GM23338 (cell line): Measurements from ENCODE around the gene NRXN2. TPM values are rescaled to one million over a fixed set of nuclear protein-coding genes. Genes with fewer than 3 reads are reported as not detected.

Source experiments
- ATAC-seq: fragments of 200-7000 bp; cut with Tn5 transposase; 3 replicates; pipeline ENCODE4 v1.9.1; 2020
- DNase-seq: peaks from one replicate; pipeline ENCODE4 v3.0.0-alpha.2; 2015; ENCODE audit warnings: low spot score
- H2AFZ ChIP-seq: fragments of 200-600 bp; sonication (generic); 2 replicates; pipeline ENCODE4 v1.8.0; 2016; ENCODE audit warnings: antibody characterized with exemption, mild to moderate bottlenecking, moderate library complexity
- H3F3A ChIP-seq: fragments of 200-600 bp; sonication (generic); replicated peaks from 2 replicates; pipeline ENCODE4 v1.8.0; 2017; ENCODE audit warnings: antibody characterized with exemption, mixed run types, low read depth
- H3K27ac ChIP-seq: fragments of 200-600 bp; sonication (generic); 2 replicates; pipeline ENCODE4 v1.6.1; 2016; ENCODE audit warnings: low read depth
- H3K27me3 ChIP-seq: fragments of 200-600 bp; sonication (generic); 2 replicates; pipeline ENCODE4 v1.8.0; 2016; ENCODE audit warnings: mild to moderate bottlenecking, mixed run types, moderate library complexity; ENCODE audit not compliant: insufficient read depth
- H3K36me3 ChIP-seq: fragments of 200-600 bp; sonication (generic); 2 replicates; pipeline ENCODE4 v1.8.0; 2016; ENCODE audit warnings: mild to moderate bottlenecking; ENCODE audit not compliant: insufficient read depth
- H3K4me1 ChIP-seq: fragments of 200-600 bp; sonication (generic); 2 replicates; pipeline ENCODE4 v1.8.0; 2016; ENCODE audit warnings: mild to moderate bottlenecking, moderate library complexity; ENCODE audit not compliant: insufficient read depth
- H3K4me2 ChIP-seq: fragments of 200-600 bp; sonication (generic); 2 replicates; pipeline ENCODE4 v1.7.1; 2017; ENCODE audit warnings: mixed run types
- H3K4me3 ChIP-seq: fragments of 200-600 bp; sonication (generic); 2 replicates; pipeline ENCODE4 v1.6.1; 2016; ENCODE audit warnings: mixed run types
- H3K79me2 ChIP-seq: fragments of 200-600 bp; sonication (generic); replicated peaks from 2 replicates; pipeline ENCODE4 v1.8.0; 2017; ENCODE audit warnings: mild to moderate bottlenecking; ENCODE audit not compliant: insufficient read depth
- H3K9me2 ChIP-seq: fragments of 200-600 bp; sonication (generic); 2 replicates; pipeline ENCODE4 v1.8.0; 2017; ENCODE audit not compliant: insufficient read depth
- H4K20me1 ChIP-seq: fragments of 200-600 bp; sonication (generic); replicated peaks from 2 replicates; pipeline ENCODE4 v1.8.0; 2017; ENCODE audit warnings: mild to moderate bottlenecking; ENCODE audit not compliant: insufficient read depth
- H3K27ac Mint-ChIP-seq: 2 replicates; pipeline ENCODE4 v1.8.0; 2020; ENCODE audit warnings: inconsistent platforms, mild to moderate bottlenecking, moderate library complexity, mixed read lengths
- H3K27me3 Mint-ChIP-seq: 3 replicates; pipeline ENCODE4 v1.8.0; 2022; ENCODE audit warnings: low read depth, mild to moderate bottlenecking, moderate library complexity, mixed read lengths, inconsistent platforms; ENCODE audit not compliant: insufficient read depth, poor library complexity
- H3K36me3 Mint-ChIP-seq: 3 replicates; pipeline ENCODE4 v1.8.0; 2021; ENCODE audit warnings: low read depth, mild to moderate bottlenecking, inconsistent platforms, moderate library complexity, mixed read lengths
- H3K4me1 Mint-ChIP-seq: 3 replicates; pipeline ENCODE4 v1.8.0; 2020; ENCODE audit warnings: mild to moderate bottlenecking, inconsistent platforms, mixed read lengths
- H3K4me3 Mint-ChIP-seq: 3 replicates; pipeline ENCODE4 v1.8.0; 2021; ENCODE audit warnings: moderate library complexity, mild to moderate bottlenecking, inconsistent platforms, mixed read lengths
- H3K9me3 Mint-ChIP-seq: 3 replicates; pipeline ENCODE4 v1.8.0; 2020; ENCODE audit warnings: moderate library complexity, mild to moderate bottlenecking, inconsistent platforms, mixed read lengths
- CREB1 ChIP-seq: fragments of 250-450 bp; sonication (Bioruptor Pico); IDR thresholded peaks from 2 replicates; pipeline ENCODE4 v1.5.0; 2020; ENCODE audit warnings: low read depth, mild to moderate bottlenecking, moderate library complexity
- ETS1 ChIP-seq: IDR thresholded peaks from 2 replicates; pipeline ENCODE4 v1.6.1; 2016; ENCODE audit warnings: antibody characterized with exemption
- EZH2 ChIP-seq: fragments of 200-600 bp; sonication (generic); IDR thresholded peaks from one replicate; pipeline ENCODE4 v1.8.0; 2017; ENCODE audit warnings: antibody characterized with exemption, mild to moderate bottlenecking, low read depth; ENCODE audit not compliant: unreplicated experiment
- EZH2phosphoT487 ChIP-seq: fragments of 200-600 bp; sonication (generic); IDR thresholded peaks from one replicate; pipeline ENCODE4 v1.8.1; 2018; ENCODE audit warnings: antibody characterized with exemption; ENCODE audit not compliant: unreplicated experiment
- JUNB ChIP-seq: IDR thresholded peaks from one replicate; pipeline ENCODE4 v1.6.1; 2016; ENCODE audit warnings: antibody characterized with exemption; ENCODE audit not compliant: unreplicated experiment
- NANOG ChIP-seq: IDR thresholded peaks from 2 replicates; pipeline ENCODE4 v1.6.1; 2016; ENCODE audit warnings: antibody characterized with exemption, borderline replicate concordance
- POLR2AphosphoS5 ChIP-seq: IDR thresholded peaks from 2 replicates; pipeline ENCODE4 v1.6.1; 2016; ENCODE audit warnings: antibody characterized with exemption, low read depth
- REST ChIP-seq: IDR thresholded peaks from one replicate; pipeline ENCODE4 v1.6.1; 2018; ENCODE audit warnings: antibody characterized with exemption; ENCODE audit not compliant: unreplicated experiment
- STAT1 ChIP-seq: IDR thresholded peaks from one replicate; pipeline ENCODE4 v1.6.1; 2016; ENCODE audit warnings: antibody characterized with exemption; ENCODE audit not compliant: unreplicated experiment
- ZNF114 ChIP-seq: fragments of 250-450 bp; sonication (Bioruptor Pico); IDR thresholded peaks from 2 replicates; pipeline ENCODE4 v1.5.0; 2020; ENCODE audit warnings: mild to moderate bottlenecking, moderate library complexity
- ZNF331 ChIP-seq: fragments of 250-450 bp; sonication (Bioruptor Pico); IDR thresholded peaks from 2 replicates; pipeline ENCODE4 v1.5.0; 2020; ENCODE audit warnings: low read depth, mild to moderate bottlenecking, moderate library complexity
- polyA plus RNA-seq: library from polyadenylated mRNA; unstranded; fragments of >200 nt; fragmentation: Nextera tagmentation; extraction: Ambion mirVana; gene quantifications from 2 replicates; pipeline ENCODE4 v1.2.1, GENCODE V29; 2016
- total RNA-seq: library from RNA; depleted of rRNA; stranded (reverse); fragments of >200 nt; shearing (Covaris generic); gene quantifications from 2 replicates; pipeline ENCODE4 v1.2.3, GENCODE V29; 2014
- TF ChIP-seq, protein P1 (sequence below), 2 experiments: fragments of 200-600 bp in 1 of 2; sonication (generic) in 1 of 2; conservative IDR thresholded peaks; 2 replicates each; pipeline versions ENCODE4 v1.5.1 to v1.6.1; 2016 to 2017; ENCODE audit warnings: antibody characterized with exemption in 2 of 2, low read depth in 2 of 2, mild to moderate bottlenecking in 2 of 2, moderate library complexity in 1 of 2
- TF ChIP-seq, protein P2 (sequence below): fragments of 250-450 bp; sonication (Bioruptor Pico); IDR thresholded peaks from 2 replicates; pipeline ENCODE4 v1.5.0; 2020; ENCODE audit warnings: mild to moderate bottlenecking, moderate library complexity

Gene NRXN2
- total and polyA plus RNA-seq, 2 experiments from 2014 or later: 3.4 to 17.0 TPM

DNA sequence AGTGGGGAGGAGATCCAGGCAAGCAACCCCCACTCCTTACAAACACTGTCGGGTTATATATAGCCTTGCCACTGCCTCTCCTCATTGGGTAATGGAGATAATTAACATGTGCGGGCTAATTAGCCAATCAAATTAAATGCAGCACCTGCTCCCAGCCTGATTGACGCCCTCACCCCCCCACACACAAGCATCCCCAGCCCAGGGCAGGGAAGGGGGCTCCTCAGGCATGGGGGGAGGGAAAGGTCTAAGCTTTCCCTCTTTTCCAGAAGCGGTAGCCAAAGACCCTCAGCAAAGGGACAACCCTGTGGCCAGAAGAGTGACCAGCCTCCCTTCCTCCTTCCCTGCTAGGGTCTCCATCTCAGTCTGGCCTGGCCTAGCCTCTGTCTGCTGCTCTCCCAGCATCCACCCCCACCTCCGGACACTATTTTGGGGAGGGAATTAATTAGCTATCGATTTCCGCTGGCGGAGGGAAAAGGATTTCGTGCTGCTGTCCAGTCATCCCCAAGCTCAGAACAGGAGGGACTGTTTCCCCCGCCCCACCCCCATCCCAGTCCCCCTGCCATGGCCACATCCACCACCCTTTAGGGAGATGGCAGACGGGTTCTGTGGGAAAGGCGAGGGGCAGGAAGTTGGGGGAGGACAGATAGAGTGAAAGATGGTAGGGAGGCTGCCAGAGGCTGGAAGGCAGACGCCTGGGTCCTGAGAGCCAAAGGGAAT, 7.1 kb downstream of the NRXN2 start:
- TF ChIP-seq ZNF331 (CRISPR knock-in tag): no peak
- TF ChIP-seq, protein P1, sequence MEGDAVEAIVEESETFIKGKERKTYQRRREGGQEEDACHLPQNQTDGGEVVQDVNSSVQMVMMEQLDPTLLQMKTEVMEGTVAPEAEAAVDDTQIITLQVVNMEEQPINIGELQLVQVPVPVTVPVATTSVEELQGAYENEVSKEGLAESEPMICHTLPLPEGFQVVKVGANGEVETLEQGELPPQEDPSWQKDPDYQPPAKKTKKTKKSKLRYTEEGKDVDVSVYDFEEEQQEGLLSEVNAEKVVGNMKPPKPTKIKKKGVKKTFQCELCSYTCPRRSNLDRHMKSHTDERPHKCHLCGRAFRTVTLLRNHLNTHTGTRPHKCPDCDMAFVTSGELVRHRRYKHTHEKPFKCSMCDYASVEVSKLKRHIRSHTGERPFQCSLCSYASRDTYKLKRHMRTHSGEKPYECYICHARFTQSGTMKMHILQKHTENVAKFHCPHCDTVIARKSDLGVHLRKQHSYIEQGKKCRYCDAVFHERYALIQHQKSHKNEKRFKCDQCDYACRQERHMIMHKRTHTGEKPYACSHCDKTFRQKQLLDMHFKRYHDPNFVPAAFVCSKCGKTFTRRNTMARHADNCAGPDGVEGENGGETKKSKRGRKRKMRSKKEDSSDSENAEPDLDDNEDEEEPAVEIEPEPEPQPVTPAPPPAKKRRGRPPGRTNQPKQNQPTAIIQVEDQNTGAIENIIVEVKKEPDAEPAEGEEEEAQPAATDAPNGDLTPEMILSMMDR (conservative IDR thresholded peaks at IDR 0.05; ENCODE audit: low read depth in 2 of 2): no peak
- no peak for TF ChIP-seq NANOG
- TF ChIP-seq, protein P2, sequence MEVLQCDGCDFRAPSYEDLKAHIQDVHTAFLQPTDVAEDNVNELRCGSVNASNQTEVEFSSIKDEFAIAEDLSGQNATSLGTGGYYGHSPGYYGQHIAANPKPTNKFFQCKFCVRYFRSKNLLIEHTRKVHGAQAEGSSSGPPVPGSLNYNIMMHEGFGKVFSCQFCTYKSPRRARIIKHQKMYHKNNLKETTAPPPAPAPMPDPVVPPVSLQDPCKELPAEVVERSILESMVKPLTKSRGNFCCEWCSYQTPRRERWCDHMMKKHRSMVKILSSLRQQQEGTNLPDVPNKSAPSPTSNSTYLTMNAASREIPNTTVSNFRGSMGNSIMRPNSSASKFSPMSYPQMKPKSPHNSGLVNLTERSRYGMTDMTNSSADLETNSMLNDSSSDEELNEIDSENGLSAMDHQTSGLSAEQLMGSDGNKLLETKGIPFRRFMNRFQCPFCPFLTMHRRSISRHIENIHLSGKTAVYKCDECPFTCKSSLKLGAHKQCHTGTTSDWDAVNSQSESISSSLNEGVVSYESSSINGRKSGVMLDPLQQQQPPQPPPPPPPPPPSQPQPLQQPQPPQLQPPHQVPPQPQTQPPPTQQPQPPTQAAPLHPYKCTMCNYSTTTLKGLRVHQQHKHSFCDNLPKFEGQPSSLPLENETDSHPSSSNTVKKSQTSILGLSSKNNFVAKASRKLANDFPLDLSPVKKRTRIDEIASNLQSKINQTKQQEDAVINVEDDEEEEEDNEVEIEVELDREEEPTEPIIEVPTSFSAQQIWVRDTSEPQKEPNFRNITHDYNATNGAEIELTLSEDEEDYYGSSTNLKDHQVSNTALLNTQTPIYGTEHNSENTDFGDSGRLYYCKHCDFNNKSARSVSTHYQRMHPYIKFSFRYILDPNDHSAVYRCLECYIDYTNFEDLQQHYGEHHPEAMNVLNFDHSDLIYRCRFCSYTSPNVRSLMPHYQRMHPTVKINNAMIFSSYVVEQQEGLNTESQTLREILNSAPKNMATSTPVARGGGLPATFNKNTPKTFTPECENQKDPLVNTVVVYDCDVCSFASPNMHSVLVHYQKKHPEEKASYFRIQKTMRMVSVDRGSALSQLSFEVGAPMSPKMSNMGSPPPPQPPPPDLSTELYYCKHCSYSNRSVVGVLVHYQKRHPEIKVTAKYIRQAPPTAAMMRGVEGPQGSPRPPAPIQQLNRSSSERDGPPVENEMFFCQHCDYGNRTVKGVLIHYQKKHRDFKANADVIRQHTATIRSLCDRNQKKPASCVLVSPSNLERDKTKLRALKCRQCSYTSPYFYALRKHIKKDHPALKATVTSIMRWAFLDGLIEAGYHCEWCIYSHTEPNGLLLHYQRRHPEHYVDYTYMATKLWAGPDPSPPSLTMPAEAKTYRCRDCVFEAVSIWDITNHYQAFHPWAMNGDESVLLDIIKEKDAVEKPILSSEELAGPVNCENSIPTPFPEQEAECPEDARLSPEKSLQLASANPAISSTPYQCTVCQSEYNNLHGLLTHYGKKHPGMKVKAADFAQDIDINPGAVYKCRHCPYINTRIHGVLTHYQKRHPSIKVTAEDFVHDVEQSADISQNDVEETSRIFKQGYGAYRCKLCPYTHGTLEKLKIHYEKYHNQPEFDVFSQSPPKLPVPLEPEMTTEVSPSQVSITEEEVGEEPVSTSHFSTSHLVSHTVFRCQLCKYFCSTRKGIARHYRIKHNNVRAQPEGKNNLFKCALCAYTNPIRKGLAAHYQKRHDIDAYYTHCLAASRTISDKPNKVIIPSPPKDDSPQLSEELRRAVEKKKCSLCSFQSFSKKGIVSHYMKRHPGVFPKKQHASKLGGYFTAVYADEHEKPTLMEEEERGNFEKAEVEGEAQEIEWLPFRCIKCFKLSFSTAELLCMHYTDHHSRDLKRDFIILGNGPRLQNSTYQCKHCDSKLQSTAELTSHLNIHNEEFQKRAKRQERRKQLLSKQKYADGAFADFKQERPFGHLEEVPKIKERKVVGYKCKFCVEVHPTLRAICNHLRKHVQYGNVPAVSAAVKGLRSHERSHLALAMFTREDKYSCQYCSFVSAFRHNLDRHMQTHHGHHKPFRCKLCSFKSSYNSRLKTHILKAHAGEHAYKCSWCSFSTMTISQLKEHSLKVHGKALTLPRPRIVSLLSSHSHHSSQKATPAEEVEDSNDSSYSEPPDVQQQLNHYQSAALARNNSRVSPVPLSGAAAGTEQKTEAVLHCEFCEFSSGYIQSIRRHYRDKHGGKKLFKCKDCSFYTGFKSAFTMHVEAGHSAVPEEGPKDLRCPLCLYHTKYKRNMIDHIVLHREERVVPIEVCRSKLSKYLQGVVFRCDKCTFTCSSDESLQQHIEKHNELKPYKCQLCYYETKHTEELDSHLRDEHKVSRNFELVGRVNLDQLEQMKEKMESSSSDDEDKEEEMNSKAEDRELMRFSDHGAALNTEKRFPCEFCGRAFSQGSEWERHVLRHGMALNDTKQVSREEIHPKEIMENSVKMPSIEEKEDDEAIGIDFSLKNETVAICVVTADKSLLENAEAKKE (CRISPR knock-in tag): no peak
- TF ChIP-seq EZH2: no peak
- no peak for TF ChIP-seq ZNF114
- no peak for TF ChIP-seq EZH2phosphoT487
- no peak for TF ChIP-seq ETS1
- TF ChIP-seq STAT1: no peak
- no peak for TF ChIP-seq CREB1 (CRISPR knock-in tag)
- TF ChIP-seq POLR2AphosphoS5: no peak
- TF ChIP-seq REST: no peak
- TF ChIP-seq JUNB: no peak
- peak overlapping the region; percentile 20; the same call in 1 of the 2 replicates for H3K4me2 ChIP-seq
- DNase-seq: no peak
- Mint-ChIP-seq H3K27me3 (peaks cover 54% of the 10 kb centered on the region), H3K9me3 (no peaks in the 10 kb centered on the region), H3K36me3 (no peaks in the 10 kb centered on the region; the same call in 2 of the 3 replicates), H3K27ac (no peak overlapping the region), H3K4me3 (no peak overlapping the region), H3K4me1 (peaks cover 60% of the 10 kb centered on the region)
- no peak overlapping the region for H2AFZ ChIP-seq
- H3K4me3 ChIP-seq: no peak overlapping the region
- H3K27me3 ChIP-seq: peaks cover 45% of the 10 kb centered on the region
- H3K9me2 ChIP-seq: no peaks in the 10 kb centered on the region
- no peak for ATAC-seq
- no peaks in the 10 kb centered on the region for H3K79me2 ChIP-seq
- H3F3A ChIP-seq: peaks cover 10% of the 10 kb centered on the region
- H3K36me3 ChIP-seq: no peaks in the 10 kb centered on the region
- peaks cover 31% of the 10 kb centered on the region for H3K4me1 ChIP-seq
- no peak overlapping the region for H3K27ac ChIP-seq
- peaks cover 5% of the 10 kb centered on the region; the same call in 1 of the 2 replicates for H4K20me1 ChIP-seq
